HG03060 (cell line): ENCODE measurements around the gene NME3.
"Not testable (repeated sequence)": the region's sequence is repeated elsewhere in the genome, so short reads cannot be mapped to it uniquely, and the experiment has no call there.

Source experiments
- ATAC-seq: cut with Tn5 transposase; IDR thresholded peaks from one replicate; pipeline ENCODE4 v1.9.1; 2021; ENCODE audit warnings: low read depth, moderate number of reproducible peaks; ENCODE audit not compliant: unreplicated experiment

Gene NME3

DNA sequence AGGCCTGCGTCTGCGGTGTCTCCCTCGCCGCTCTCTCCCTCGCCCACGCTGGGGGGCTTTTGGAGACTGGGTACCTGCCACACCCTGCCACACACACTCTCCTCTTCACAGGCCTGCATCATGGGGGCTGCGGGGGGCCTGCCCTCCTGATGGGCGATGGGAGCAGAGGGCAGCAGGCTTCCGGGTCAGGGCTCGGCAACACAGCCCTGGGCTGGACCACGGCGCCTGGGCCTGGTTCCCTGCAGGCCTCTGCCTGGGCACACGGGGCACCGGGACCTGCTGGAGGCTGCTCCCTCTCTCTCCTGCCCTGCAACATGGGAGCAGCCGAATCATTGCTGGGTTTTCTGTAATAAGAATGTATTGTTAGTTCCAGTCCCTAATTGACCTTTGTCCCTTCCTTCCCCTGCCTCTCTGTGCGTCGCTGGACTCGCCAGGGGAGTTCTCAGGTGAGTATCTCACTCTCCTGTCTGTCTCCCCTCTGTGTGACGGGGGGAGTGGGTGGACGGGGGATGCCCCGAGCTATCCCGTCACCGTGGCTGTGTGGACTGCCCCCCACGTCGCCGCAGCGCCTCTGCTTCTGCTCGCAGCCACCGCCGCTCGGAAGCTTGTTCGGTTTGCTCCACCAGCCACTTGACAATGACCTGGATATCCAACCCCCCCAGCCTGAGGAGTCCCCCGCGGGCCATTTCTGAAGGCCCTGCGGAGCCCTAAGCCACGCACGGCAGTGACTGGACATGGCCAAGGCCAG, 13.5 kb downstream of the NME3 start:
- ATAC-seq = no peak

DNA sequence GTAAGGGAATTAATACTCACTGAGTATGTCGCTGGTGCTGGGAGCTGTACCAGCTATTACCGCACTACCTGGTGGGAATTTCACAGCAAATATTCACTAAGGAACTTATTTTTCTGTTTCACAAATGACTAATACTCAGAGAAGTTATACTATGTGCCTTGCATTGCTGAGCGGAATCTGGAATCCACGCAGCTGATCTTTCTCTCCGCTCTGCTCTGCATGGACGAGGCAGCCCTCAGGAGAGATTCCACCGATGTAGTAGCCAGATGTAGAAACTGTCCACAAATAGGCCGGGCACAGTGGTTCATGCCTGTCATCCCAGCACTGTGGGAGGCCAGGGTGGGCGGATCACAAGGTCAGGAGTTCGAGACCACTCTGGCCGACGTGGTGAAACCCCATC, 17.1 kb downstream of the NME3 start:
- ATAC-seq = no peak

DNA sequence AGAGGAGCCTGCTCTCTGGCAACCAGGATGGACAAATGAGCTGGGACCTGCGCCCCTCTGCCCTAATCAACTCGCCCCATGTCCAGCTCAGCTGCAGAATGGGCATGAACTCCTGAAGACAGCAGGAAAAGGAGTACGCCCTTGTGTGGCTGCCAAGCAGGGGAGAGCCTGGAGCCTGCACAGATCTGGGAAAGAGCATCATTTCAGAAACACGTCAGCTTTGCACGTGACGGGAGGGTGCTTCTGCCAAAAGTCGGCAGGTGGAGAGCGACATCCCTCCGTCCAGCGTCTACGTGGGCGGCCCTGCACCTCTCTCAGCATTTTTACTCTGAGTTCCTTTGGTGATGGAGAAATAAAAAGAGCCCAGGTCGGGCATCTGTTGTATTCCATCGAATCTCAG, 18.5 kb downstream of the NME3 start:
- ATAC-seq = no peak

DNA sequence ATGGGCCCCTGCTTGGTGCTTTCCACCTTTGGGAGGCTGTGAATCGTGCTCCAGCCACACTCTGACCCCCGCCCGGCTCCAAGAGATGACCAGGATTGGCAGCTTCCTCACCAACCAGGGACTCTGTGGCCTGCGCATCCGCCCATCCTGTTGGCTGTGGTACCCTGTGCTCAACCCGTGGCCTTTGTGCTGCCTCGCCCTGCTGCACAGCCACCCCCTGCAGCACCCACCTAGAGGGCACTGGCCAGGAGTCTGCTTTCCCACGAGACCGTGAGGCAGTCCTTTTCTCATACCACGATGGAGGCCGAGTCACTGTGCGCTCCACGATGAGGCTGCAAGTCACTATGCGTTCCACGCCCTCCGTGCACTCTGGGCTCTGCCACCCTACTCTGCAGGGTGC, 19.4 kb downstream of the NME3 start:
- ATAC-seq = no peak

DNA sequence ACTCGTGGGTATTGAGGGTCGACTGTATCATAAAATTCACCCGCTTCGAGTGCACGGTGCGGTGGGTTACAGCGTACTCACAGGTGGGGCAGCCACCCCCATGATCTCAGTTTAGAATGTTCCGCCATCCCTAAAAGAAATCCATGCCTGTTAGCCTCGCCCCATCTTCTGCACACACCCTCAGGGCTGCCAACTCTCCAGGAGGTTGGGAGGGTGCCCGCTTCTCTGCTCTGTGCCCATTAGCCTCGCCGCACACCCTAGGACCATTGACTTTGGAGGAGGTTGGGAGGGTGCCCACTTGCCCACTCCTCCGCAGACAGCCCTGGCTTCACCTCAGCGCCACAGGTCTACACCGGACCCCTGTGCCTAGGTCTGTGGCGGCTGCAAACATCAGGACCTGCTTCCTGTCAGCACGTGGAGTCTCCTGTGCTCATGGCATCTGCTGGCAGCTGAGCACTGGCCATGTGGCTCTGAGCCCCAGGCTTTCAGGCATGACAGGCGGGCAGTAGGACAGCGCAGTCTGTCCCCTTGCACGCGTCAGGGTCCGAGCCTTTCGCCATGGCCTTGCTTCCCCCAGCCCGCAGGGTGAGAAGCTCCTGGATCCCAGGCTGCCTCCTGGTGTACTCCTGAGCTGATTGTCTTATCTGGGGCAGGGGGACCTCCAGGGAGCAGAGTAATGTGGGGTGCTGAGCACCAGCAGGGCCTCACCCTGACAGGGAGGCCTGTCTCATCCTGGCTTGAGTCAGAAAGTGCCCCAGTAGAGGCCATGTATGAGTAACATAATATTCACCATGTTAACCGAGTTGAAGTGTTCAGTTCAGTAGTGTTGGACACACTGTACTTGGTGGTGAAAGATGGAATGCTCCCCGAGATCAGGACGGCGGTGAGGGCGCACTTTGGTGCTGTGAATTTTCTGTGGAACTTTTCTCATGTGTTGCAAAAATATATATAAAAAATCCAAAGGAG, 21.9 kb downstream of the NME3 start:
- ATAC-seq = no peak

DNA sequence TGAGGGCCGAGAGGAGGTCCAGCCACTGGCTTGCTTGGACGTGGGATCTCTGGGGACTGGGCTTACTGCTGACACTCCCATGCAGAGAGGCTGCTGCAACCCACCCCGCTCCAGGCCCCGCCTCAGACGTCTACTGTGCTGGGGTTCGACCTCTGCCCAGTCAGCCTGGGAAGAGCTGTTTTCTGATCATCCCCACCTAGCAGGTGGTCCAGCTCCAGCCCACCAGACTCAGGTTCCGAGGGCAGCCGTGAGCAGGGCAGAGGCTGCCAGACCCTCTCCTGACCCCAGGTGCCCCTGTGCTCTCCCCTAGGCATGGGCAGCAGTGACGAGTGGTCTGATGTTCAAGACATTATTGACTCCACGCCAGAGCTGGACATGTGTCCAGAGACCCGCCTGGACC, 23.4 kb downstream of the NME3 start:
- no peak for ATAC-seq

DNA sequence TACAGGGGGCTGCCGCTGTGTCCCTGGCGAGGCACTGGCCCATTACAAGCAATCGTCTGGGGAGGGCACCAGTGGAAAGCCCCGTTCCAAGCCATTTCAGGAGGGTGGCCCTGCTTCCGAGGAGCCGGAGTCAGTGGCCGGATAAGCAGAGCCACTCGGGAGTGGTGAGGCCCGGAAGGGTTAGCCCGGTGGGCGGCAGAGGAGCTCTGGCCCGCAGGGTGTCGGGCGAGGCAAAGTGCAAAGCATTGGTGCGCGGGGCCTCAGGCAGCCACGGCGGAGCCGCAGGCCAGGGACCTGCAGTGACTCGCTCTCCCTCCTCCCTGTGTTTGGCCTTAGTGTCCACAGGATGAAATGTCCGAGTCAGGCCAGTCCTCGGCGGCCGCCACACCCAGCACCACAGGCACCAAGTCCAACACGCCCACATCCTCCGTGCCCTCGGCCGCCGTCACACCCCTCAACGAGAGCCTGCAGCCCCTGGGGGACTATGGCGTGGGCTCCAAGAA, 24.6 kb downstream of the NME3 start:
- no peak for ATAC-seq

DNA sequence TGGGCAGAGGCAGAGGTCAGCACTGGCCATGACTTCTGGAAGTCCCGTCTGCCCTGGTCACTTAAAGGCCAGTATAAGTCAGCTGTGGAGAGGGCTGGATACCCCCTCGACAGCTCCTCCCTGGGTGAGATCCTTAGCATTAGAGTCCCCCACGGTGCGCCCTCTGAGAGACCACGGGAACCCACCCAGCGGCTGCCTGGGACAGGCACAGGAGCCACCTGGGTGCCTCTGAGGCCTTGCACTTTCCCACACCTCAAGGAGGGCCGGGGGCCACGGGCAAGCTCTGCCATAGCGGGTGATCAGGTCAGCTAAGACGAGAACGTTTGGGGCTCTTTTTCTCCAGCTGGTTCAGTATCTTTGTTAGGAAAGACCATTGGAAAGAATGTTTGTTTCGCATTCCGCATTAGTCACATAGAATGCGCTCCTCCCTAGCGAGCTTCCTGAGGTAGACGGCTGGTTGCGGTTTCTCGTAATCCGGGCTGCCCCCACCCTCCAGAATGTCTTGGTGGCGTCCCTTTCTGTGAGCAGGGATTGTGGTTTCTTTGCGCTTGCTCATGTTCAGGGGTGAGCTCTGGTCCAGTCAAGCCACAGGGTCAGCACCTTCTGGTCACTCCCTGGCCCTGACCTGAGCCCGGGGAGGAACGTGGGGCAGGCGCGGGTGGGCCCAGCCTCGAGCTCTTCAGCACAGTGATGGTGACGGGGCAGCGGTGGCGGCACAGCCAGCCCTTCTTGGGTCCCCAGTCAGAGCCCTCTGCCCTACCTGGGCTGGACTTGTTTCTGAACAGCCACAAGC, 25.2 kb downstream of the NME3 start:
- no peak for ATAC-seq

DNA sequence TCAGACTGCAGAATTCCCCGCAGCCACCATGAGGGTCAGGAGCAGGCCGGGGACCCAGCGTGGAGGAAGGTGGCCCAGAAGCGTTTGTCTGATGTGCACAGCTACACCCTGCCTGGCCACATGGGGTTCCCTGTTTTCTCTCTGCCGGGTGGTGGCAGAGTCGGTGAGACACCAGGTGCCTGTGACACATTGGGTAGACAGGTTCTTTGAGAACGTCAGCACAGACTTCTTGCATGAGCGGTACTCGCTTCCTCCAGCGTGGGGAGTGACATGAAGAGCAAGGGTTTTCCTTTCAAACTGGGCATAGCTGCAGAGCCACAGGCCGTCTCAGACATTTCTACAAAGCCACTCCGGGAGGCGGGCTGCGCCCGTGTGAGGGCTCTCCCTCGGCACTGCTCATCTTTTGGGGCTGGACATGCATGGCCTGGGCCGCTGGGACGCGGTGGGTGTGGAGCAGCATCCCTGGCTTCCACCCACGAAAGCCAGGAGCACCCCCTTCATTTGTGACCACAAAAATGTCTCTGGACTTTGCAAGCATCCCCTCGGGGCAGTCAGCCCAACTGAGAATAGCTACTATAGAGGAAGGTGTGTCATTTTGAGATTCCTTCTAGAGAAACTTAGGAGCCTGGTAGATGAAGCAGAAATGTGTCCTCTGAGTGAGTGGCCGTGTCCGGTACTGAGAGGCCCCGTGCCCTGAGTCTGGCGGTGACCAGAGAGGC, 26.0 kb downstream of the NME3 start:
- ATAC-seq = no peak

DNA sequence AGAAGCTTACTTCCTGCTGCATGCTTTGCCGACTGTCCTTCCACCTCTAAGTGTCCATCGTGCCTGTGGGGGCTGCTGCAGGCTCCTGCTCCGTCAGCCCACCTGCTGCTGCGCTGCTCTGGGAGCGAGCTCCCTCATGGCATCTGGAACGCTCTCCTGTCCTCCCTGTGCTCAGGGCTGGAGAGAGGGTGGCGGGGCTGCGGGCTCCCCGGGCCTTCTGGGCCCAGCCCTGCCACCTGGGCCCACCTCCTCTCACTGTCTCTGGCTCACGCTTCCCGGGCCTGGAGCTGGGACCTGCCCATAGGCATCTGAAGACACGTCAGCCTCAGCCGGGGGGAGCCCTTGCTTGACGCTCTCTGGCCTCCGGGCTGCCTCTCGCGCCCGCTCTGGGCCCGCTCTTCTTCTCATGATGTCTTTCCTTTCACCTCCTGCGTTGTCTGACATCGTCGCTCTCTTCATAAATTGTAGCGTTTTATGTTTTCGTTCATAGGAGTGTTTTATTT, 27.0 kb downstream of the NME3 start:
- no peak for ATAC-seq

DNA sequence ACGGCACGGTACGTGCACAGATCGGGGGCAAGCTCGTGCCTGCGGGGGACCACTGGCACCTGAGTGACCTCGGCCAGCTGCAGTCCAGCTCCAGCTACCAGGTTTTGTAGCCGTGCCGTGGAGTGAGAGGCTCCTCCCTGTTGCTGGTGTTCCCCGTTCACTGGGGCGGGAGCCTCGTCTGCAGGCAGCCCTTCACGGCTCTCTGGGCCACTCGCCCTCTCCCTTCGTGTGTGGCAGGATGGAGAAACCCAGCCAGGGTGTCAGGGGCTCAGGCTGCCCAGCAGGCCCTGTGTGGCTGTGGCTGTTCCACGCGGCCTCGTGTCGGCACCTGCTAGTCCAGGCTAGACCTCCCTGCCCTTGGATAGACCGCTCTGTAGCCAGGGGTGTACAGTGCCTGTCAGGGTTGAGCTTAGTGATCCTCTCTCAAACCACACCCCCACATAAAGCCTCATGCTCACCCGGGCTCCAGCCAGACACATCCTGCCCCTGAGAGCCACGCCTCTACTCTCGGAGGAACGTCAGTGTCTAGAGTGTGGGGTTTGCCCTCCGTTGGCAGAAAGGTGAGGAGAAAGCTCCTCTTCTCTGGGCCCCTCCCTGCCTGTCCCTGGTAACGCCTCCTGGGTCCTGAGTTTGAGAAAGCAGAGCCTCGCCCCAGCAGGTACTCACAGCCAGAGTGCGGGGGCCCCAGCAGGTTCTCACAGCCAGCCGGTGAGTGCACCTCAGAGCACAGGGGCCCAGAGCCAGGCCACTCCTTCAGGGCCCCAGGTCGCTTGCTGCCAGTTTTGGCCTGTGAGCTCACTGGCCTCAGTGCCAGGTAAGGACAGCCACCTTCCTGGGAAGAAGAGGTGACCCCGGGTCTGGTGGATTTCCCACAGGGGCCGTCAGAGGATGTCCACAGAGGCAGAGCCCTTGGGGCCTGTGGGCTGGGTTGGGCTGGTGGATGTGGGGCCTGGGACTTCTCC, 27.7 kb downstream of the NME3 start:
- ATAC-seq = no peak

DNA sequence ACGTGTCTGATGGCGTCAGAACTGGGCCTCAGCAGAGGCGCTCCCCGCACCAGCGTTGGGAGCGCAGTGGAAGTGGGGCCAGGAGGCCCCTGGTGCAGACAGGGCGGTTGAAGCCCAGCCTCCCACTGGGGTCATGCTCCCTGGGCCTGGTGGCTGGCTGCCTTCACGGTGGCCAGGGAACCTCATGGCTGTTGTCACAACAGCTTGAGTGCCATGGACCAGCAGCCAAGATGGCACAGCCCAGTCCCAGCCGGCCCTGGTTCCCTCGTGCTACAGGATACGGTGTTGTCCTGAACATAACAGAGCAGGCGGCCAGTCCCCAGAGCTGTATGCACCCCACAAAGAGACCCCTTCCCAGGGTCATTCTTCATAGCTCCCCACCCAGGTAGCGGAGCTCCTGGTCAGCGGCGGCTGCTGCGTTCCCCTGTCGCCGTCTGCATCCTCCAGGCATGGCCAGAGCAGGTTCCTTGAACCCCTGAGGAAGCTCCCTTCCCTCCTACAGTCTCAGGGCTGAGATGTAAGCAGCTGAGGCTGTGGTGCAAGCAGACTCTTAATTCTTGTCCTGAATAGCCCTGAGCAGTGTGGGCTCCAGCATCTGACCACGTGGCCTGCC, 29.7 kb downstream of the NME3 start:
- no peak for ATAC-seq

DNA sequence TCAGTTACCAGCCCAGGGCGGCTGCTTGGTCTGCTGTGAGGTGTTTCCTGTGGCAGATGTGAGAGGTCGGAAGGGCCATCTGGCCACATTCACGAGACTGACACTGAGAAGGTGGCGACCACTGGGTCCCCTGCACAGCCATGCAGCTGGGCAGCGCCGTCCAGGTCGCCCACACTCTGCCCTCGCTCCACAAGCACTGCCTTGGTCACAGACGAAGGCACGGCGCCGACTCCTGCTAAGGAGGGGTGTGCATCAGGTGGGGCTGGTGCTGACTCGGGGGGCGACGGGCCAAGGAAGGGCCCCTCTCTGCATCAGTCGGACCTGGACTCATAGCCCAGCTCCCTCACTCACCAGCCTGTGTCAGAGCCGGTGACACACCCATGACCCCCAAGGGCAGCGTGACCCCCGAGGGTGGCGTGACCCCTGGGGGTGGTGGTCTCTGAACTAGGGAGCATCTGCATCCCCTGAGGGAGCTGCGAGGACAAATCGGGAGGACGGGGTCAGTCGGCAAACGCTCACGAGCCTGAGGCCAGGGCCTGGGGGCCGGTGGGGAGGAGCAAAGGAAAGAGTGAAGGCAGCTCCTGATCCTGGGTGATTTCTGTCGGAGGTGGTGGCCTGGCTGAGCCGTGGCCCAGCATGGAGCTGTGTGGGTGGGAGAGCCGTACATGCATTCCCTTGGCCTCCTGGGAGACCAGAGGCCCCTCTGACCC, 30.4 kb downstream of the NME3 start:
- ATAC-seq = no peak

DNA sequence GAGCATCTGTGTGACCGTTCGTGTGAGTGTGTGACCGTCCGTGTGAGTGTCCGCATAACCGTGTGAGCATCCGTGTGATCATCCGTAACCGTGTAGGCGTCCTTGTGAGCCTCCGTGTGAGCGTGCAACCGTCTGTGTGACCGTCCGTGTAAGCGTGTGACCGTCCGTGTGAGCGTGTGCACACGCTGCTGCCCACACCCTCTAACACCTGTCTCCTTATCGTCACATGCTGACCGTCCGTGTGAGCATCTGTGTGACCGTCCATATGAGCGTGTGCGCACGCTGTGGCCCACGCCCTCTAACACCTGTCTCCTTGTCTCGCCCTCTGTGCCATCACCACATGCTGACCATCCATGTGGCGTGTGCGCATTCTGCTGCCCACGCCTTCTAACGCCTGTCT, 31.1 kb downstream of the NME3 start:
- no peak for ATAC-seq

DNA sequence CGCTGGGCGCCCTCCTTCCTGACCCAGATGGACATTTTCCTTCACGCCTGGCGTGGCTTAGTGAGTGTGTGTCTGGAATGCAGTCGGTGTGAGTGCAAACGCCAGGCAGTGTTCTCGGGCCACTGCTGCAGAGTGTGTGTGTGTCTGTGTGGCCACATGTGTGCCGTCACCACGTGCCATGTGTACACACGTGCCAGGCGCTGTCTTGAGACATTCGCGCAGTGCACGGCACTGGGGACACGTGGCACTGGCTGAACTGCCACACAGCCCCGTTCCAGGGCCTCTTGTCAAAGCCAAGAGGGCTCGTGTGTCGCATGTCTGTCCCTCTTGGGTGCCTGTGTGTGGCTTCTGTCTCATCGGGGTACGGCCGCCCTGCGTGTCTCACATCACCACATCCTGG, 36.5 kb downstream of the NME3 start:
- ATAC-seq = no peak

DNA sequence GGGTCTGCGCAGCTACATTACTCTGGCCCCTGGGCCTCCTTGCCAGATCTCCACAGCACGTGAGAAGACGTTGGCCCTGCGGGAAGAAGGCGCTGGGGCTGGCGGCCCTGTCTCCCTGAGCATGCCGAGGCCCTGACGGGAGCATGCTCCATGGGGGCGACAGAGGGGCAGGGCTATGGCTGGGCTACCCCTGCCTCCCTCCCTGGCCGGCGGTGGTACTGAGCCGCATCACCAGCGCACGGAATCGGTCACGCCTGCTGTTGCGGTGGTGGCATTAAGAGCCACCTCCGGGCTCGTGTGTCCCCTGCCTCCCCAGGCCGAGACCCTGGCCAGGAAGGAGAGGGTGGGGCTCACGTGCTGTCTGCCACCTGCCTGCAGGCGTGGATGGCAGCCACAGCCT, 37.2 kb downstream of the NME3 start:
- ATAC-seq = no peak

DNA sequence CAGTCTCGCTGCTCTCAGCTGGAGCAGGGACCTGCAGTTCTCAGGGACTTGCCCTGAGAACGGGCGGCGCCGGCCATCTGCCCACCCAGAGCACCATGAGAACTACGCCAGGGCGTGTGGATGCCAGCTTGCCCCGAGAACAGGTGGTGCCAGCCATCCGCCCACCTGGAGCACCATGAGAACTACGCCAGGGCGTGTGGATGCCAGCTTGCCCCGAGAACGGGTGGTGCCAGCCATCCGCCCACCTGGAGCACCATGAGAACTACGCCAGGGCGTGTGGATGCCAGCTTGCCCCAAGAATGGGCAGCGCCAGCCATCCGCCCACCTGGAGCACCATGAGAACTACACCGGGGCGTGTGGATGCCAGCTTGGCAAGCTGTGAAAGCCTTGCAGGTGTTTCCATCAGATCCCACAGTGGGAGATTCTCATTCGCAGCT, 38.8 kb downstream of the NME3 start:
- ATAC-seq = not testable (repeated sequence)

DNA sequence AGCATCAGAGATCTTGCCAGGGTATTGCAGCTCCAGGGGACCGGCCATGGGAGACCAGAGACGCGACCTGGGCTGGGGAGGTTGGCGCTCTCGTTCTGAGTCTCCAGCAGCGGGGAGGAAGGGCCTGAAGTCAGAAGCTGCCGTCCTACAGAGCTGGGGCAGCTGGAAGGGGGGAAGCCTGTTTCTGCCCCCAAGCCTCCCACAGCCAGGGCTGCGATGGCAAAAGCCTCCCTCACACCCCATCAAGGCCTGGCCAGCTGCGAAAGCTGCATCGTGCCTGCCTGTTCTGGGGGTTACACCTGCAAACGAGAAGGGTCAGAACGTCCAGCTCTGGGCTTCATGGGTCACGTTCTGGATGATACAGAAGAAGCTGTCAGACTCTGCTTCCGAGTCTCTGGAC, 39.3 kb downstream of the NME3 start:
- no peak for ATAC-seq
